GM19043 (cell line): ENCODE results near the gene XKR8.

Source experiments
- ATAC-seq: cut with Tn5 transposase; IDR thresholded peaks from one replicate; pipeline ENCODE4 v1.9.1; 2021; ENCODE audit warnings: low read depth; ENCODE audit not compliant: unreplicated experiment

XKR8 gene

GRCh38 chr1:27955076-27955475 lies 4.7 kb upstream of the XKR8 start:
- no peak for ATAC-seq

- ATAC-seq: no peak
These were observed 3.0 kb upstream of the XKR8 start for GRCh38 chr1:27956761-27957160.

DNA sequence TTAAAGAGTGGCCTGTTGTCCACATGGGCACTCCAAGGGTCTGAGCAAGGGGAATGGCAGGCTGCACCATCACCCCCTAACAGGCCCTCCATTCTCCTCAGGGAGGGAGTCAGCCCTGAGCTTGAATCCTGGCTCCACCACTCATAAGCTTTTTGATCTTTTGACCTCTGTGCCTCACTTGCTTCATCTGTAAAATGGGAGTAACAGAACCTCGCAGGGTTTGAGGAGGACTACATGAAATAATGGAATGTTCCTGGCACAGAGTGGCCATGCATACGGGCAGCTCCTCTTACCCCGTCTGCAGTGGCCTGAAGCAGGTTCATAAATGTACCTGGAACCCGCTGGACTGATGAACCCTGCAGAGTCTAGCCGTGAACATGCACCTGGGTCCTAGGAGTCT lies 2.1 kb upstream of the XKR8 start:
- ATAC-seq: no peak

DNA sequence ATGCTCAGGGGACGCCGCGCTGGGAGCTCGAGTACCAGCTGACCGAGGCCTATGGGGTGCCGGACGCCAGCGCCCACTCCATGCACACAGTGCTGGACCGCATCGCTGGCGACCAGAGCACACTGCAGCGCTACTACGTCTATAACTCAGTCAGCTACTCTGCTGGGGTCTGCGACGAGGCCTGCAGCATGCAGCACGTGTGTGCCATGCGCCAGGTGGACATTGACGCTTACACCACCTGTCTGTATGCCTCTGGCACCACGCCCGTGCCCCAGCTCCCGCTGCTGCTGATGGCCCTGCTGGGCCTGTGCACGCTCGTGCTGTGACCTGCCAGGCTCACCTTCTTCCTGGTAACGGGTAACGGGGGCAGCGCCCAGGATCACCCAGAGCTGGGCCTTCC lies 1.3 kb upstream of the XKR8 start:
- no peak for ATAC-seq

DNA sequence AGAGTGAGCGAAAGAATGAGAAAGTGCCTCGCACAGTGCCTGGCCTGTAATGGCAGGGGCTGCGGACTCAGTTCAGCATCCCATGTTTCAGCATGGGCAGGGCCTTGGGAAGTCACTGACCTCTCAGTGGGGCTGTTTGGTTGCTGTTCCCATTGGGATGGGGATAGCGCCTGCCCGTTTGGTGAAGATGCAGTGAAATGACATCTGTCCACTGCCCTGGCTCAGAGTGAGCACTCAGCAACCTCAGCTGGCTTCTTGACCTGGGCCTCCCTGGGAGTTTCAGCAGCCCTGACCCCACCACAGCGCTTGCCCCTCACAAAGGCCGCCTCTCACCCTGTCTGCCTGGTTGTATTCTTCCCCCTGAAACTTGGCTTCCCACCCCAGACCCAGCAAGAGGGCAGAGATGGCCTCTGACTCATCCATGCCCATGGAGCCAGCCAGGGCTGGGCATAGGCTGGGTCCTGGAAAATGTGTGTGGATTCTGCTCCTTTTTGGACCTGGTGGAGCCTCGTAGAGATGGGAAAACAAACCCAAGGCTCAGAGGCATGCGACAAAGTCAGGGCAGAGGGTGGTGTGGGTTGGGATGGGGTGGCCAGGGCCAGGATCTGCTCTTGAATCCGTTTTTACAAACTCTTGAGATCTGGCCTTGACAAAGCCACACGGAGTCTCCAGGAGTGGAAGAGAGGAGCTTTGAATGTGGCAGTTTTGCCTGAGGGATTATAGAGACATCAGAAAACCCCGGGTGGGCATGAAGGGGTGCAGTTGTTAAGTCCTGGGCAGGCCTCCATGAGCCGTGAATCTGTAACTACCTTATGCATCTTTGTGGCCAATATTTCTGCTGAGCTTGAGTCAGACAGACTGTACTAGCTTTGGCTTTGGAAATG lies 1.2 kb downstream of the XKR8 start:
- no peak for ATAC-seq

DNA sequence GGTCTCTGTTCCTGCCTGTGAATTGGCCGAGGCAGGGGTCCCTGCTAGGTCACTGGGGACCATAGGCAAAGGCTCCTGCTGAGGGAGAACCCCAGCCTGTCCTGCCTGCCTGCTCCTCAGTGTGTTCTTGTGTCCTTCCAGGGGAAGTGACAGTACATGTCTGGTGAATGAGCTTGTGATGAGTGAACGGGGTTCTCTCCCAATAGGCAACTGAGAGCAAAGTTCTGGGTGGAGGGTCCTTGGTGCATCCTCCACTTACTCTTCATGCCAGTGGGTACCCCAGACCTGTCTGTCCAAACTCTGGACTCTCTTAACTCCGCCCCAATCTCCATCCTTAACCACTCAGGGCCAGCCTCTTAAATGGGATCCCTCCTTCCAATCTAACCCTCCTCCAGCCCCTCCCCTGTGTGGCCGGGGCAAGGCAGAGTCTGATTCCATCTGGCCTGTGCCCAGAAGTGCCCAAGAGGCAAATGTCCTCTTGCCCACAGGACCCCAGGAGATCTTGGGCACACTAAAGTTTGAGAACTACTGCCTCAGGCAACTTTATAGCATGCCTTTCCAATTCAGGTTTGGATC lies 2.0 kb downstream of the XKR8 start:
- no peak for ATAC-seq

- no peak for ATAC-seq
These were observed 3.6 kb downstream of the XKR8 start for GRCh38 chr1:27963393-27963792.

GRCh38 chr1:27966402-27967105 lies 6.8 kb downstream of the XKR8 start:
- no peak for ATAC-seq

DNA sequence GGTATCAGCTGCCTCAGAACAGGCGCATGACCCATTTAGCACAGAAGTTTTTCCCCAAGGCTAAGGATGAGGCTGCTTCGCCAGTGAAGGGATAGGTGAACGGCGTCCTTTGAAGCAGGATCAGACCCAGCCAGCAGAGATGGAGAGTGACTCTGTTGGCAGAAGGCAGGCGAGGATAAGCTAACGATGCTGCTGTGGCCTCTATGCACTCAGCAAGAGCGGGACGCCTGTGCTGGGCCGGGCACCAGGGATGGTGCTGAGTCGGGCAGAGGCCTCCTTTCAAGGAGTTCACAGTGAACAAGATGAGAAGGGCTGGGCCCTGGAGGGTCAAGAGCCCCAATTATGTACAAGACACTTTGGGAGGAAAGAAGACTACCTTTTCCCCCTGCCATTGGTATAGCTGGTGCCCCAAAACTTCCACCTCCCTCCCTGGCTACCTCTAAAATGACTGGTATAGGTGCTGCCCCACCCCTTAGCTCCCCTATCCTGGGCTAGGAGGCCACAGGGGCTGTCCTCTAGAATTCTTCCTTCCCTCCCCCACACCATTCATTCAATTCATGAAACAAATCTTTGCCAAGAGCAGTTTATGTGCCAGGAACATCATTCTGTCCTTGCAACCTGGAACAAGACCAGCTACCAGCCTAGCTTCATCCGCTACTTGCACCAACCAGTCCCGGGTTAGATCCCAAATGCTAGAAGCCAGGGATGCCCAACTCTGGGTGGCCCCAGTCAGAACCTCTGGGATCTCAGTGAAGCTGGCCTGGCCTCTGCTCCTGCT lies 7.5 kb downstream of the XKR8 start:
- ATAC-seq: no peak

DNA sequence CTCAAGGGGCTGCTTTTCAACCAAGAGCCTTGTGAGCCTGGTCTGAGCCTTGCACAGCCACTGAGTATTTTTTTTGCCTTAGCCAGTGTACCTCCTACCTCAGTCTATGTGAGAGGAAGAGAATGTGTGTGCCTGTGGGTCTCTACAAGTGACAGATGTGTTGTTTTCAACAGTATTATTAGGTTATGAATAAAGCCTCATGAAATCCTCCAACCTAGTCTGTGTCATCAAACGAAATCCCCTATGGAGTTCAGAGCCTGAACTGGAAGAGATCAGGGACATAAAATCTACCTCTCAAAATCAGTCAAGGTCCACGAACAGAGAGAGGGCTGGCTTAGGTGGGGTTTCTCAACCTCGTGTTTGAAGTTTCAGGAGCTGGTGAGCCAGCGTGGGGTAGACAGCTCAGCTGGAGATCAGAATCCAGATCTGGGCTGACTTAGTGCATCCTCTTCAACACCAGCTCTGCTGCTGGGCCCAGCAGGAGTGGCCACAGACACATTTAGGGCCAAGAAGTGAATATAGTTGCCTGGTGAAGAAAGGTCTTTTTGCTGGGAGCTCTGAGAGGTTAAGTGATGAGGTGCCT lies 8.2 kb downstream of the XKR8 start:
- no peak for ATAC-seq

GRCh38 chr1:27968692-27969091 lies 8.9 kb downstream of the XKR8 start:
- ATAC-seq: no peak

DNA sequence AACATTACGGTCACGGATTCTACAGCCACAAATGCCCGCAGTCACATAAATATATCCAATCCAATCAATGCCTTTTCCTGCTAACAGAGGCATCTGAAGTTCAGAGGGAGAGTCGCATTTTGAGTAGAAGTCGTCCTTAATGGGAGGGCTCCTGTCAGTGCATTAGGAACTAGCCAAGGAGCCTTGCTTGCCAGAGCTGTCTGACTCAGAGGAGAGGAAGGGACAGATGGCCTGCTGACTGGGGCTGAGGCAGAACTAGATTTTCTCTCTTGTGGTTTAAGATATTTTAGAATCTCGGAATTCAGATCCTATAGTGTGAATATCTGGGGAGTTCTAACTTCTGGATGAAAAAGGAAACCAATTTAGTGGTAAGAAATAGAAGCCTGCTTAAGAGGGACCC lies 10.6 kb downstream of the XKR8 start:
- ATAC-seq: no peak

- no peak for ATAC-seq
These were observed 11.9 kb downstream of the XKR8 start for GRCh38 chr1:27971674-27972073.

- ATAC-seq: no peak
These were observed 12.4 kb downstream of the XKR8 start for GRCh38 chr1:27972141-27972540.

GRCh38 chr1:27973771-27974416 lies 14.1 kb downstream of the XKR8 start:
- no peak for ATAC-seq

GRCh38 chr1:27974417-27974781 lies 14.6 kb downstream of the XKR8 start:
- no peak for ATAC-seq

DNA sequence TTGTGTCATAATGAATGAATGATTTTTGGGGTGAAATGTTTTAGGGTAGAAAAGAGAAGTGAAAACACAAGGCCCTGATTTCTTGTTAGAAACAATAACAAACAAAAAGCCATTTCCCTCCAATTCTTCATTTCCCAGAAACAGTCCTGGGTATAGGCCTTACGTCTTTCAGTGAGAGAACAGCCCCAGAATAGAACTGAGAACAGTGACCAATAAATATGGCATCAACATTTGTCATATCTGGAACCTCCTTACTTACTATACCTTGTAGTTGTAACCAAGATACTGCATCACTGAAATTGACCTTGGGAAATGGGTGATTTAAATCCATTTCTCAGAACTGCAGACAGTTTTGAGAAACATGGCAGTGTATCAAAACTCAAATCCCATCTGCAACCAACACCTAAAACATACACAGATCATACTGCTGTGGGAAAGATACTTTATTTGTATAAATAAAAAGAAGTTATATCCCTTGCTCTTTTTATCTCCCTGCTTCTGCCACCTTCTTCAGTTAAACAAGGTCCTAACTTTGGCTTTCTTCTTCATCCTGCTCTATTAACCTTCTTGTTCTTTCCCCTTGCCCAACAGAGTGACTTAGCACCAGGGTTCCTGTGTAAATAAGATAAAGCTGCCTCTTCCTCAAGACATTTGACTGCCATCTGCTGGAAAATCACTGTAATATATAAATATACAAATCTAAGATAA lies 19.5 kb downstream of the XKR8 start:
- no peak for ATAC-seq

DNA sequence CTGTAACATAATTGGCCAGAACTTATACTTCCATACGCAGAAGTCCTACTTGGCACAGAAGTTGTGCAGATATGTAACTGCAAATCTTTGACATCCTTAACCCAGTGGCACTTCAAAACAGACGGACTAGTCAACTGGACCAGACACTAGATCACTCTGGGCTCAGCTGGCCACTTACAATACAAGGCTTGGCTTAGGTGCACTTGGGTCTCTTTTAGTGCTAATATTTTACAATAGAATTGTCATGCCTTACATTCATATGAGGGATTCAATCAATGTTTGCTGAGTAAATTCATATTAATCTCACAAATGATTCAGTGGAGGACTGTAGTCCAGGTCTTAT lies 20.1 kb downstream of the XKR8 start:
- ATAC-seq: no peak

- no peak for ATAC-seq
These were observed 20.6 kb downstream of the XKR8 start for GRCh38 chr1:27980216-27980845.
